ENCODE measurements around the gene USP22. TPM values are rescaled to one million over a fixed set of nuclear protein-coding genes. Genes with fewer than 3 reads are reported as not detected.

The USP22 gene
- total and polyA plus RNA-seq, 4 donors: 33.3 to 180 (median 112) TPM

DNA sequence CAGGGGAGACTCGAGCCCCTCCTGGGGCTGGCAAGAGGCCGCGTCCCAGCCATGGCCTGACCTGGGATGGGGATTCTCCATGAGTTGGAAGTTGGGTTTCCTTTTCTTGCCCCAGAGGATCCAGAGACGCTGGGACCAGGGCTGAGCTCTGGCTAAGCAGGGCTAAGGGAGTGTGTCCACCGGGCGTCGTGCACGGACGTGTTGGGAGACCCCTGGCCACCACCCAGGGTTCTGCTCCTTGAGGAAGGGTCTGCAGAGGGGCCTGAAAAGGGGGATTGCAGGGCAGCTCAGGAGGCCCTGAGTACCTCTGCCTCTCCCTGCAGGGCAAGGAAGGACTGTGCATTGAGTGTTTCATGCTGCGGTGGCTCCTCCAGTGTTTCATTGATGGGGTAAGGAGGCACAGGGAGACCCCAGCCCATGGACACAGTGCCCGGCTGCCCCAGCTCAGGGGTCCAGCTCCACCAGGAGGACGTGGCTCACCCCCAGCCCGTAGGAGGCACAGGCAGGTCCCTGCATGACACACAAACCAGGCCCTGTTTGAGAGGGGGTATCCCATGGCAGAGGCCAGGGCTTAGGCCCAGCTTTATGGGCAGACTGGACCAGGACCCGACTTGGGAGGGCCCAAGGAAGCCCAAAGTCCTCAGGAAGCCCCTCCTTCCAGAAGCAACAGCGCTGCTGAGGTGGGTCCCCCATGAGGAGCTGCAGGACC is 47.5 kb downstream of the USP22 start:
- Histone ChIP-seq H3K27me3 (ENCODE audit: control insufficient read depth in 3 of 3, insufficient read depth in 3 of 3, low read length in 2 of 3) (no peaks in the 10 kb centered on the region), H3K27ac (ENCODE audit: low read depth in 1 of 2, low read length in 1 of 2) (no peak overlapping the region), H3K4me3 (no peak overlapping the region), H3K4me1 (ENCODE audit: control insufficient read depth in 5 of 5, insufficient read depth in 5 of 5, low read length in 5 of 5) (peaks cover 0 to 11% (median 4%) of the 10 kb centered on the region in 5 donors), H3K9ac (ENCODE audit: insufficient read depth in 1 of 2, low read length in 2 of 2) (no peak overlapping the region), H3K36me3 (ENCODE audit: control insufficient read depth in 4 of 4, insufficient read depth in 4 of 4, low read length in 4 of 4) (peaks cover 0 to 12% (median 10%) of the 10 kb centered on the region in 4 donors), H3K9me3 (ENCODE audit: control insufficient read depth in 4 of 4, insufficient read depth in 3 of 4, low read length in 3 of 4) (no peaks in the 10 kb centered on the region)
- ATAC-seq (ENCODE audit: insufficient read depth, low FRiP score): no peak
- no peak for DNase-seq
- TF ChIP-seq, protein P1, sequence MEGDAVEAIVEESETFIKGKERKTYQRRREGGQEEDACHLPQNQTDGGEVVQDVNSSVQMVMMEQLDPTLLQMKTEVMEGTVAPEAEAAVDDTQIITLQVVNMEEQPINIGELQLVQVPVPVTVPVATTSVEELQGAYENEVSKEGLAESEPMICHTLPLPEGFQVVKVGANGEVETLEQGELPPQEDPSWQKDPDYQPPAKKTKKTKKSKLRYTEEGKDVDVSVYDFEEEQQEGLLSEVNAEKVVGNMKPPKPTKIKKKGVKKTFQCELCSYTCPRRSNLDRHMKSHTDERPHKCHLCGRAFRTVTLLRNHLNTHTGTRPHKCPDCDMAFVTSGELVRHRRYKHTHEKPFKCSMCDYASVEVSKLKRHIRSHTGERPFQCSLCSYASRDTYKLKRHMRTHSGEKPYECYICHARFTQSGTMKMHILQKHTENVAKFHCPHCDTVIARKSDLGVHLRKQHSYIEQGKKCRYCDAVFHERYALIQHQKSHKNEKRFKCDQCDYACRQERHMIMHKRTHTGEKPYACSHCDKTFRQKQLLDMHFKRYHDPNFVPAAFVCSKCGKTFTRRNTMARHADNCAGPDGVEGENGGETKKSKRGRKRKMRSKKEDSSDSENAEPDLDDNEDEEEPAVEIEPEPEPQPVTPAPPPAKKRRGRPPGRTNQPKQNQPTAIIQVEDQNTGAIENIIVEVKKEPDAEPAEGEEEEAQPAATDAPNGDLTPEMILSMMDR (IDR thresholded peaks at IDR 0.05; ENCODE audit: control extremely low read depth, extremely low read depth): no peak
- 89 to 96% methylated on average over 15 of the region's 15 CpGs for WGBS, 2 donors

DNA sequence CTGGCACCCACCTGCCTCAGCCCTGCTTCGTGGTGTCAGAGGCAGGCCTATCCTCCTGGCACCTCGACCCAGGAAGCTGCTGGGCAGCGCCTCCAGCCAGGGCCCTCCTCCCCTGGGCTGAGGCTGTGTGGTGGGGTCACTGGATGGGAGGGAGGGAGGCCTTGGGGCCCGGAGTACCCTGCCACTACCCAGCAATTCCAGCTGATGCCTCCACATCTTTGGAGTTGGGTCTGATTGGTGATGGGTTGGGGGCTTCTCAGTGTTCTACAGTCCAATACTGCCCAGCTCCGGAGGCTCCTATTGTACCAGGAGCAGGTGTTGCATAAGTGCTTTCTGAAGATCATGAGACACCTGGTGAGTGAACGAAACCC is 48.0 kb downstream of the USP22 start:
- Histone ChIP-seq H3K9ac (ENCODE audit: insufficient read depth in 1 of 2, low read length in 2 of 2) (no peak overlapping the region), H3K4me1 (ENCODE audit: control insufficient read depth in 5 of 5, insufficient read depth in 5 of 5, low read length in 5 of 5) (peaks cover 0 to 9% (median 4%) of the 10 kb centered on the region in 5 donors), H3K36me3 (ENCODE audit: control insufficient read depth in 4 of 4, insufficient read depth in 4 of 4, low read length in 4 of 4) (peaks cover 0 to 12% (median 7%) of the 10 kb centered on the region in 4 donors), H3K4me3 (no peak overlapping the region), H3K27me3 (ENCODE audit: control insufficient read depth in 3 of 3, insufficient read depth in 3 of 3, low read length in 2 of 3) (no peaks in the 10 kb centered on the region), H3K9me3 (ENCODE audit: control insufficient read depth in 4 of 4, insufficient read depth in 3 of 4, low read length in 3 of 4) (no peaks in the 10 kb centered on the region), H3K27ac (ENCODE audit: low read depth in 1 of 2, low read length in 1 of 2) (no peak overlapping the region)
- DNase-seq: no peak
- WGBS, 2 donors: 85 to 88% methylated on average over 6 of the region's 6 CpGs
- TF ChIP-seq, protein P1 (IDR thresholded peaks at IDR 0.05; ENCODE audit: control extremely low read depth, extremely low read depth): no peak
- ATAC-seq (ENCODE audit: insufficient read depth, low FRiP score): no peak

DNA sequence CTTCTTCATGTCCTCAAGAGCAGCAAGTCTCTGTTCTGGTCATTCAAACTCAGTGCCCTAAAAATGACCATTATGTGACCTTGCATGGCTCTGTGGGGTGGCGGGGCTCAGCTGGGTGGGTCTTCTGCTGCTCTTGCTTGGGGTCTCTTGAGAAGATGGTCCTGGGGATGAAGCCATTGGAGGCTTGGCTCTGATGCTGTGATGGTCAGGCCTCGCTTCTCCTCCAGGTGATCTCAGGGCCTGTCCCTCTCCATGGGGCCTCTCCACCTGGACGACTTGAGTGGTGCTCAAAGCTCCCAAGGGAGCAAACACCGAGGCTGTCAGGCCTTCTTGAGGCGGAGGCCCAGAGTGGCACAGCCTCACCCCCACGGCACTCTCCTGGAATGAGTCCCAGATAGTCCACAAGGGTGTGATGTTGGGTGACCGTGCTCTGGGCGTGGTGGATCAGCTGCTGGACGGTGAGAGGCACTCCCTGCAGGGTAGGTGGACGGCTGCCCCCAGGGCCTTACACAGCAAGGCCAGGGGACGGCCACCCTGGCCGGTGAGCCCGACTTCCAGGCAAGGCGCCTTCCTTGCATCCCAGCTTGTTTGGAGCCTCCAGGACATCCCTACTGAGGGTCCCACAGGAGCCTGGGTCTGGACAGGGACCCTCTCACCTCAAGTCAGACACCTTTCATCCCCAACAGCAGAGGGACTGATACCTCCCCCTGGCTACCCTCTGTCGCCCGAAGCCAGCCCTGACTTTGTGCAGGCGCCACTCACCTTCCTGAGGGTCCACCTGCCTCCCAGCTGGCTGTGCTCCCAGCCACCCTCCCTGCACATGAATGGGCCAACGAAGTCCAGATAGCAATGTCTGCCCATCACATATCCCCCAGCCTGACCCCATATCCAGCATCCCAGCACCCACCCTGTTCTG is 48.7 kb downstream of the USP22 start:
- Histone ChIP-seq H3K4me1 (ENCODE audit: control insufficient read depth in 5 of 5, insufficient read depth in 5 of 5, low read length in 5 of 5) (peaks cover 0 to 6% (median 4%) of the 10 kb centered on the region in 5 donors), H3K9me3 (ENCODE audit: control insufficient read depth in 4 of 4, insufficient read depth in 3 of 4, low read length in 3 of 4) (no peaks in the 10 kb centered on the region), H3K36me3 (ENCODE audit: control insufficient read depth in 4 of 4, insufficient read depth in 4 of 4, low read length in 4 of 4) (peaks cover 0 to 9% (median 5%) of the 10 kb centered on the region in 4 donors), H3K4me3 (no peak overlapping the region), H3K27me3 (ENCODE audit: control insufficient read depth in 3 of 3, insufficient read depth in 3 of 3, low read length in 2 of 3) (no peaks in the 10 kb centered on the region), H3K27ac (ENCODE audit: low read depth in 1 of 2, low read length in 1 of 2) (no peak overlapping the region), H3K9ac (ENCODE audit: insufficient read depth in 1 of 2, low read length in 2 of 2) (no peak overlapping the region)
- no peak for DNase-seq
- no peak for ATAC-seq (ENCODE audit: insufficient read depth, low FRiP score)
- 80 to 85% methylated on average over 18 of the region's 18 CpGs for WGBS, 2 donors
- TF ChIP-seq, protein P1 (IDR thresholded peaks at IDR 0.05; ENCODE audit: control extremely low read depth, extremely low read depth): no peak
